Lung (tissue), 12 donors: ENCODE results near the gene POLE. TPM values are rescaled to one million over a fixed set of nuclear protein-coding genes. Genes with fewer than 3 reads are reported as not detected.
A peak's percentile ranks its signal among the peaks of the same experiment; 100 is the strongest.

Source experiments
- ATAC-seq: fragments of 200-7000 bp; cut with Tn5 transposase; one replicate; pipeline ENCODE4 v1.9.1; 2020; ENCODE audit warnings: moderate number of reproducible peaks; ENCODE audit not compliant: insufficient read depth, low FRiP score
- DNase-seq, 3 donors: peaks; one replicate each; pipeline ENCODE4 v3.0.0-alpha.2; 2013 to 2017
- H3K27ac ChIP-seq, 2 donors: one replicate each; pipeline ENCODE4 v1.5.1; 2013; ENCODE audit warnings: mild to moderate bottlenecking in 2 of 2, moderate library complexity in 2 of 2, control low read depth in 1 of 2, inconsistent platforms in 1 of 2, low read depth in 1 of 2, low read length in 1 of 2
- H3K27me3 ChIP-seq, 3 donors: one replicate each; pipeline ENCODE4 v1.5.1; 2013; ENCODE audit warnings: low read length in 2 of 3; ENCODE audit not compliant: control insufficient read depth in 3 of 3, insufficient read depth in 3 of 3
- H3K36me3 ChIP-seq, 4 donors: one replicate each; pipeline ENCODE4 v1.5.1; 2013; ENCODE audit warnings: low read length in 4 of 4, mild to moderate bottlenecking in 1 of 4, moderate library complexity in 1 of 4; ENCODE audit not compliant: control insufficient read depth in 4 of 4, insufficient read depth in 4 of 4
- H3K4me1 ChIP-seq, 5 donors: one replicate each; pipeline ENCODE4 v1.5.1; 2013; ENCODE audit warnings: low read length in 5 of 5, mild to moderate bottlenecking in 2 of 5, moderate library complexity in 1 of 5; ENCODE audit not compliant: control insufficient read depth in 5 of 5, insufficient read depth in 5 of 5
- H3K4me3 ChIP-seq: one replicate; pipeline ENCODE4 v1.5.1; 2013; ENCODE audit warnings: mild to moderate bottlenecking, control low read depth, moderate library complexity
- H3K9ac ChIP-seq, 2 donors: one replicate each; pipeline ENCODE4 v1.5.1; 2013; ENCODE audit warnings: low read length in 2 of 2, control low read depth in 1 of 2; ENCODE audit not compliant: insufficient read depth in 1 of 2
- H3K9me3 ChIP-seq, 4 donors: one replicate each; pipeline ENCODE4 v1.5.1; 2013; ENCODE audit warnings: low read length in 3 of 4, mild to moderate bottlenecking in 1 of 4, moderate library complexity in 1 of 4; ENCODE audit not compliant: control insufficient read depth in 4 of 4, insufficient read depth in 3 of 4
- WGBS, 2 donors: extraction: QIAGEN DNeasy Blood & Tissue Kit; methylation state at CpG; one replicate each; pipeline ENCODE4 v1.1.7; 2013; 5-methylcytosine and 5-hydroxymethylcytosine counted together
- polyA plus RNA-seq, 2 donors: library from polyadenylated mRNA; stranded (reverse); fragments of 200-250 nt; gene quantifications; one replicate each; pipeline ENCODE4 v1.2.1, GENCODE V29; 2013
- total RNA-seq, 2 donors: library from RNA; depleted of rRNA in 1 of 2; stranded (reverse); fragments of >200 nt in 1 of 2; gene quantifications; one replicate each; pipeline ENCODE4 v1.2.1, GENCODE V29; 2014 to 2021
- TF ChIP-seq, protein P1 (sequence below): IDR thresholded peaks from 2 replicates; pipeline ENCODE4 v1.5.1; 2012; ENCODE audit warnings: mild to moderate bottlenecking; ENCODE audit errors: control extremely low read depth, extremely low read depth
- donor health status: control.
- donor health status: control.
- donor health status: Bipolar disorder and iron deficiency.
- donor health status: healthy.
- donor health status: DM: yes; HTN: yes; CAD: no.

POLE gene
- total and polyA plus RNA-seq, 4 donors = 9.3 to 49.9 (median 25.3) TPM

DNA sequence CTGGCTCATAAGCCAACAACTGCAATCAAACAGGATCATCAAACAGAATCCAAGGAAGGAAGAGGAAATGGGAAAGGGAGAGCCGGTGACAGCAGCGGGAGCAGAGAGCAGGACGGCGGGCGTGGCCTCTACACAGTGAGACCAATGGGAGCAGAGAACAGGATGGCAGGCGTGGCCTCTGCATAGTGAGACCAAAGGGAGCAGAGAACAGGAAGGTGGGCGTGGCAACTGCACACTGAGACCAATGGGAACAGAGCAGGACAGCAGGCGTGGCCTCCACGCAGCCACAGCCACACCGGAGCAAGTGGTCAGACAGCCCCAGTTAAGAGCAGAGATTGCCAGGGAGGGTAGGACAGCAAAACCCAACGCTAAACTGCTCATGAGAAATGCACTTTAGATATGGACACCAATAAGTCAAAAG, 93.2 kb downstream of the POLE start:
- Histone ChIP-seq H3K27ac (no peak overlapping the region), H3K9ac (no peak overlapping the region), H3K9me3 (peaks cover 0 to 2% (median 0%) of the 10 kb centered on the region in 4 donors), H3K27me3 (no peaks in the 10 kb centered on the region), H3K36me3 (no peaks in the 10 kb centered on the region), H3K4me1 (peaks cover 0 to 10% (median 6%) of the 10 kb centered on the region in 5 donors), H3K4me3 (no peak overlapping the region)
- 22 to 45% methylated on average over 11 of the region's 11 CpGs for WGBS, 2 donors
- DNase-seq (peak; percentile 91 to 96 (median 94)), ATAC-seq (peak; percentile 91)
- TF ChIP-seq, protein P1, sequence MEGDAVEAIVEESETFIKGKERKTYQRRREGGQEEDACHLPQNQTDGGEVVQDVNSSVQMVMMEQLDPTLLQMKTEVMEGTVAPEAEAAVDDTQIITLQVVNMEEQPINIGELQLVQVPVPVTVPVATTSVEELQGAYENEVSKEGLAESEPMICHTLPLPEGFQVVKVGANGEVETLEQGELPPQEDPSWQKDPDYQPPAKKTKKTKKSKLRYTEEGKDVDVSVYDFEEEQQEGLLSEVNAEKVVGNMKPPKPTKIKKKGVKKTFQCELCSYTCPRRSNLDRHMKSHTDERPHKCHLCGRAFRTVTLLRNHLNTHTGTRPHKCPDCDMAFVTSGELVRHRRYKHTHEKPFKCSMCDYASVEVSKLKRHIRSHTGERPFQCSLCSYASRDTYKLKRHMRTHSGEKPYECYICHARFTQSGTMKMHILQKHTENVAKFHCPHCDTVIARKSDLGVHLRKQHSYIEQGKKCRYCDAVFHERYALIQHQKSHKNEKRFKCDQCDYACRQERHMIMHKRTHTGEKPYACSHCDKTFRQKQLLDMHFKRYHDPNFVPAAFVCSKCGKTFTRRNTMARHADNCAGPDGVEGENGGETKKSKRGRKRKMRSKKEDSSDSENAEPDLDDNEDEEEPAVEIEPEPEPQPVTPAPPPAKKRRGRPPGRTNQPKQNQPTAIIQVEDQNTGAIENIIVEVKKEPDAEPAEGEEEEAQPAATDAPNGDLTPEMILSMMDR = no peak

DNA sequence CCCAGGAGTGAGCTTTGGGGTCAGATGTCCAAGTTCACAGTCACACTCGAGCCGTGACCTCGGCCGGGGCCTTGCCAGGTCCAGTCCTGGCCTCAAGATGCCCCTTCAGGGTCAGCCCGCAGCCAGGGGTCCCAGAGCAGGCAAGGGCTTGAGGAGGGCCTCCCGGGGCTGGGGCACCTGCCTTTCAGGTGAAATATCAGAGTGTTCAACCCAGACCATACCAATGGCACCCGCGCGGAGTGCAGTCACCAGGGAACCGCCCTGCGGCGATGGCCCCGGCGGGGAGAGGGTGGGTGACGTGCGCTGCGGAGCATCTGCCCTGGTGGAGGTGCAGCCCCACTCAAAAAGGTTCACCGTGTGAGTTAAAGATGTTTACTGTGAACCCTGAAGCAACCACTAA, 93.6 kb downstream of the POLE start:
- H3K36me3 ChIP-seq = no peaks in the 10 kb centered on the region
- H3K4me3 ChIP-seq = no peak overlapping the region
- DNase-seq = no peak
- no peak overlapping the region for H3K27ac ChIP-seq
- peaks cover 0 to 10% (median 6%) of the 10 kb centered on the region in 5 donors for H3K4me1 ChIP-seq
- peaks cover 0 to 3% (median 0%) of the 10 kb centered on the region in 4 donors for H3K9me3 ChIP-seq
- TF ChIP-seq, protein P1 = no peak
- no peak overlapping the region for H3K9ac ChIP-seq
- WGBS, 2 donors = 54 to 71% methylated on average over 18 of the region's 18 CpGs
- no peak for ATAC-seq
- H3K27me3 ChIP-seq = no peaks in the 10 kb centered on the region

DNA sequence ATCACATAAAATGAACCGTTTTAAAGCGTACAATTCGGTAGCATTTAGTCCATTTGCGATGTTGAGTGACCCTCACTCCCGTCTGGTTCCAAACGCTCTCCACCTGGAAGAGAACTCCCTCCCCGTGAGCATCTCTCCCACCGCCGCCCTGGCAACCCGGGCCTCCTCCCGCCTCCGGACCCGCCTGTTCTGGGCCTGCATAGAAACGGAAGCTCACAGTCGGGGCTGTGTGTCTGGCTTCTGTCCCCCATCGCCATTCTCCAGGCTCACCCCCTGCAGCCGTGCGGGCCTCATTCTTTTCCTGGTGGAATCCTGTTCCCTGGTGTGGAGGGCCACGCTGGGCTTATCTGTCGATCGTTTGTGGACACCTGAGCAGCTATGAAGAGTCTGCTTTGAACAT, 94.1 kb downstream of the POLE start:
- TF ChIP-seq, protein P1 = no peak
- DNase-seq = no peak
- no peak overlapping the region for H3K27ac ChIP-seq
- H3K36me3 ChIP-seq = no peaks in the 10 kb centered on the region
- H3K4me1 ChIP-seq = peaks cover 0 to 10% (median 6%) of the 10 kb centered on the region in 5 donors
- H3K9me3 ChIP-seq = peaks cover 0 to 3% (median 0%) of the 10 kb centered on the region in 4 donors
- no peak overlapping the region for H3K4me3 ChIP-seq
- no peaks in the 10 kb centered on the region for H3K27me3 ChIP-seq
- WGBS, 2 donors = 90 to 91% methylated on average over 21 of the region's 21 CpGs
- no peak for ATAC-seq
- no peak overlapping the region for H3K9ac ChIP-seq
